ENCODE results near the gene IFNAR2. TPM values are rescaled to one million over a fixed set of nuclear protein-coding genes. Genes with fewer than 3 reads are reported as not detected.
"Not testable (repeated sequence)": the region's sequence is repeated elsewhere in the genome, so short reads cannot be mapped to it uniquely, and the experiment has no call there.

IFNAR2 gene
- total RNA-seq, 2 donors from 2014 or later = 40.5 to 48.1 TPM

- peaks cover 48% of the 10 kb centered on the region for H3K4me1 Mint-ChIP-seq
- peak overlapping the region; percentile 78 for H3K27ac Mint-ChIP-seq
- no peaks in the 10 kb centered on the region for H3K9me3 ChIP-seq (ENCODE audit: control insufficient read depth, low read length, poor library complexity, severe bottlenecking)
- no peak overlapping the region for H3K4me3 Mint-ChIP-seq
- no peaks in the 10 kb centered on the region for H3K27me3 Mint-ChIP-seq
- DNase-seq = no peak
- no peaks in the 10 kb centered on the region for H3K36me3 Mint-ChIP-seq (ENCODE audit: low read depth)
- ATAC-seq = no peak
Measured at GRCh38 chr21:33203371-33203724, 26.4 kb upstream of the IFNAR2 start.

- H3K4me3 Mint-ChIP-seq = peak overlapping the region; percentile 74
- H3K36me3 Mint-ChIP-seq (ENCODE audit: low read depth) = no peaks in the 10 kb centered on the region
- no peaks in the 10 kb centered on the region for H3K9me3 ChIP-seq (ENCODE audit: control insufficient read depth, low read length, poor library complexity, severe bottlenecking)
- ATAC-seq (peak; percentile 59), DNase-seq (no peak)
- H3K27me3 Mint-ChIP-seq = no peaks in the 10 kb centered on the region
- peaks cover 44% of the 10 kb centered on the region for H3K4me1 Mint-ChIP-seq
- H3K27ac Mint-ChIP-seq = peak overlapping the region; percentile 83
Measured at GRCh38 chr21:33205476-33205875, 24.3 kb upstream of the IFNAR2 start.

- H3K4me3 Mint-ChIP-seq = no peak overlapping the region
Measured at GRCh38 chr21:33206771-33207281, 22.9 kb upstream of the IFNAR2 start.

GRCh38 chr21:33207449-33208149 lies 22.1 kb upstream of the IFNAR2 start:
- no peaks in the 10 kb centered on the region for H3K9me3 ChIP-seq (ENCODE audit: control insufficient read depth, low read length, poor library complexity, severe bottlenecking)
- Mint-ChIP-seq H3K4me1 (peaks cover 43% of the 10 kb centered on the region), H3K27ac (peak overlapping the region; percentile 79), H3K4me3 (no peak overlapping the region), H3K27me3 (no peaks in the 10 kb centered on the region), H3K36me3 (ENCODE audit: low read depth) (no peaks in the 10 kb centered on the region)
- ATAC-seq (no peak), DNase-seq (no peak)

More at GRCh38 chr21:33206771-33207281, 22.9 kb upstream of the IFNAR2 start:
- H3K27ac Mint-ChIP-seq = peak overlapping the region; percentile 79
- no peaks in the 10 kb centered on the region for H3K9me3 ChIP-seq (ENCODE audit: control insufficient read depth, low read length, poor library complexity, severe bottlenecking)
- peaks cover 38% of the 10 kb centered on the region for H3K4me1 Mint-ChIP-seq
- no peaks in the 10 kb centered on the region for H3K36me3 Mint-ChIP-seq (ENCODE audit: low read depth)
- H3K27me3 Mint-ChIP-seq = no peaks in the 10 kb centered on the region
- no peak for ATAC-seq
- DNase-seq = no peak

GRCh38 chr21:33208534-33208933 lies 21.2 kb upstream of the IFNAR2 start:
- Mint-ChIP-seq H3K4me1 (peaks cover 45% of the 10 kb centered on the region), H3K36me3 (ENCODE audit: low read depth) (no peaks in the 10 kb centered on the region), H3K27me3 (no peaks in the 10 kb centered on the region), H3K27ac (no peak overlapping the region), H3K4me3 (no peak overlapping the region)
- ATAC-seq (no peak), DNase-seq (no peak)
- no peaks in the 10 kb centered on the region for H3K9me3 ChIP-seq (ENCODE audit: control insufficient read depth, low read length, poor library complexity, severe bottlenecking)

- H3K27me3 Mint-ChIP-seq = no peaks in the 10 kb centered on the region
- no peaks in the 10 kb centered on the region for H3K36me3 Mint-ChIP-seq (ENCODE audit: low read depth)
- H3K27ac Mint-ChIP-seq = peak overlapping the region; percentile 84
- no peaks in the 10 kb centered on the region for H3K9me3 ChIP-seq (ENCODE audit: control insufficient read depth, low read length, poor library complexity, severe bottlenecking)
- peaks cover 41% of the 10 kb centered on the region for H3K4me1 Mint-ChIP-seq
- DNase-seq (no peak), ATAC-seq (no peak)
- H3K4me3 Mint-ChIP-seq = no peak overlapping the region
Measured at GRCh38 chr21:33211305-33211704, 18.4 kb upstream of the IFNAR2 start.

- peaks cover 42% of the 10 kb centered on the region for H3K4me1 Mint-ChIP-seq
- DNase-seq = no peak
- no peaks in the 10 kb centered on the region for H3K27me3 Mint-ChIP-seq
- peak overlapping the region; percentile 44 for H3K27ac Mint-ChIP-seq
- no peaks in the 10 kb centered on the region for H3K36me3 Mint-ChIP-seq (ENCODE audit: low read depth)
- peak overlapping the region; percentile 3 for H3K4me3 Mint-ChIP-seq
- no peaks in the 10 kb centered on the region for H3K9me3 ChIP-seq (ENCODE audit: control insufficient read depth, low read length, poor library complexity, severe bottlenecking)
- ATAC-seq = no peak
Measured at GRCh38 chr21:33211732-33212131, 18.0 kb upstream of the IFNAR2 start.

GRCh38 chr21:33212159-33212851 lies 17.4 kb upstream of the IFNAR2 start:
- H3K27me3 Mint-ChIP-seq = no peaks in the 10 kb centered on the region
- no peaks in the 10 kb centered on the region for H3K36me3 Mint-ChIP-seq (ENCODE audit: low read depth)
- ATAC-seq (peak; percentile 24), DNase-seq (no peak)
- peaks cover 41% of the 10 kb centered on the region for H3K4me1 Mint-ChIP-seq
- H3K4me3 Mint-ChIP-seq = peak overlapping the region; percentile 3
- no peaks in the 10 kb centered on the region for H3K9me3 ChIP-seq (ENCODE audit: control insufficient read depth, low read length, poor library complexity, severe bottlenecking)
- peak overlapping the region; percentile 44 for H3K27ac Mint-ChIP-seq

GRCh38 chr21:33214056-33214455 lies 15.7 kb upstream of the IFNAR2 start:
- Mint-ChIP-seq H3K27ac (no peak overlapping the region), H3K4me1 (peaks cover 42% of the 10 kb centered on the region), H3K4me3 (no peak overlapping the region), H3K36me3 (ENCODE audit: low read depth) (no peaks in the 10 kb centered on the region), H3K27me3 (no peaks in the 10 kb centered on the region)
- no peak for ATAC-seq
- no peaks in the 10 kb centered on the region for H3K9me3 ChIP-seq (ENCODE audit: control insufficient read depth, low read length, poor library complexity, severe bottlenecking)
- DNase-seq = no peak

- peaks cover 43% of the 10 kb centered on the region for H3K4me1 Mint-ChIP-seq
- peak overlapping the region; percentile 91 for H3K27ac Mint-ChIP-seq
- H3K36me3 Mint-ChIP-seq (ENCODE audit: low read depth) = no peaks in the 10 kb centered on the region
- H3K4me3 Mint-ChIP-seq = no peak overlapping the region
- H3K9me3 ChIP-seq (ENCODE audit: control insufficient read depth, low read length, poor library complexity, severe bottlenecking) = no peaks in the 10 kb centered on the region
- ATAC-seq = no peak
- DNase-seq = no peak
- no peaks in the 10 kb centered on the region for H3K27me3 Mint-ChIP-seq
Measured at GRCh38 chr21:33217138-33217520, 12.6 kb upstream of the IFNAR2 start.

- H3K4me1 Mint-ChIP-seq = peaks cover 29% of the 10 kb centered on the region
- peaks cover 2% of the 10 kb centered on the region for H3K36me3 Mint-ChIP-seq (ENCODE audit: low read depth)
- H3K4me3 Mint-ChIP-seq = no peak overlapping the region
- H3K27ac Mint-ChIP-seq = no peak overlapping the region
- H3K9me3 ChIP-seq (ENCODE audit: control insufficient read depth, low read length, poor library complexity, severe bottlenecking) = no peaks in the 10 kb centered on the region
- no peaks in the 10 kb centered on the region for H3K27me3 Mint-ChIP-seq
- ATAC-seq (no peak), DNase-seq (no peak)
Measured at GRCh38 chr21:33219300-33219699, 10.4 kb upstream of the IFNAR2 start.

- Mint-ChIP-seq H3K27ac (no peak overlapping the region), H3K4me3 (no peak overlapping the region), H3K27me3 (no peaks in the 10 kb centered on the region), H3K4me1 (peaks cover 25% of the 10 kb centered on the region), H3K36me3 (ENCODE audit: low read depth) (peaks cover 2% of the 10 kb centered on the region)
- ATAC-seq (no peak), DNase-seq (no peak)
- no peaks in the 10 kb centered on the region for H3K9me3 ChIP-seq (ENCODE audit: control insufficient read depth, low read length, poor library complexity, severe bottlenecking)
Measured at GRCh38 chr21:33219954-33220353, 9.8 kb upstream of the IFNAR2 start.

GRCh38 chr21:33225376-33225775 lies 4.4 kb upstream of the IFNAR2 start:
- H3K36me3 Mint-ChIP-seq (ENCODE audit: low read depth); H3K9me3 ChIP-seq (ENCODE audit: control insufficient read depth, low read length, poor library complexity, severe bottlenecking); ATAC-seq; H3K4me3 Mint-ChIP-seq; DNase-seq; H3K27ac Mint-ChIP-seq; H3K27me3 Mint-ChIP-seq; H3K4me1 Mint-ChIP-seq: not testable (repeated sequence)

- DNase-seq (no peak), ATAC-seq (no peak)
- no peaks in the 10 kb centered on the region for H3K9me3 ChIP-seq (ENCODE audit: control insufficient read depth, low read length, poor library complexity, severe bottlenecking)
- peaks cover 22% of the 10 kb centered on the region for H3K4me1 Mint-ChIP-seq
- no peak overlapping the region for H3K27ac Mint-ChIP-seq
- no peak overlapping the region for H3K4me3 Mint-ChIP-seq
- H3K36me3 Mint-ChIP-seq (ENCODE audit: low read depth) = peaks cover 7% of the 10 kb centered on the region
- no peaks in the 10 kb centered on the region for H3K27me3 Mint-ChIP-seq
Measured at GRCh38 chr21:33228455-33228854, 1.3 kb upstream of the IFNAR2 start.
